CD4-positive, alpha-beta T cell treated with Interleukin-21 for 1 hour (primary cell): ENCODE measurements around the gene CCDC27.
"Not testable (repeated sequence)": the region's sequence is repeated elsewhere in the genome, so short reads cannot be mapped to it uniquely, and the experiment has no call there.

Experiments used
- DNase-seq: peaks from one replicate; pipeline ENCODE4 v3.0.0-alpha.2; 2020

Gene CCDC27

DNA sequence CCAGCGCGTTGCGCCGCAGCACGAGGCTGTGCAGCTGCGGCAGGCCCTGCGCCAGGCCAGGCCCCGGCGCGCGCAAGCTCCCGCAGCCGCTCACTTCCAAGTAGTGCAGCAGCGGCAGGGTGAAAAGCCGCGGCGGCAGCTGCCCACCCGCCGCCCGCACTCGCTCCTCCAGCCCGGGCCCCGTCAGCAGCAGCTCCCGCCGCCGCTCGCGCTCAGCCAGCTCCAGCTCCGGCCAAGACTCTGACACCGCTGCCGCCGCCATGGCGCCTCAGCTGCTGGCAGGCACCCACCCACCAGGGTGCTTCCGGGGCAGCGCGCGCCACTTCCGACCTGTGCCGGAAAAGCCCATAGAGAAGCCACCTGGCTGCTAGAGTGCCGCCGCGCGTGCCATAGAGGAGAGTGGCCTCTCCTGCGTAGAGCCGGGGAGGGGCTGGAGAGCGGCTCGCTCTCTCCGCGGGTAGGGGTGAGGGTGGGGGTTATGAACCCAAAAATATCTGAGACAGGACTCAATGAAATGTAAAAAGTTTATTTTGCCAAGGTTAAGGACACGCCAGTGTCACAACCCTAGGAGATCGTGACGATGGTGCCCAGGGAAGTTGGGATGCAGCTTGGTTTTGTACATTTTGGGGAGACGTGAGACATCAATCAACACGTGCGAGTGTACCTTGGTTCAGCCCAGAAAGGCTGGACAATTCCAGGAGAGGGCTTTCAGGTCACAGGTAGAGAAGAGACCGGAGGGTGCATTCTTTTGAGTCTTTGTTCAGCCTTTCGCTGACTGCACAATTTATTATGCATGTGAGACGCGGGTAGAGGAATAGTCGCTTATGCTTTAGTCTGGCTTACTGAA, 44.2 kb downstream of the CCDC27 start, which contains the start of gene LRRC47:
LRRC47 (minus strand) TSS at position 284 of the 847 bp plus-strand sequence; CDS start at position 262, 22 bp downstream.
- DNase-seq: peak; percentile 95

DNA sequence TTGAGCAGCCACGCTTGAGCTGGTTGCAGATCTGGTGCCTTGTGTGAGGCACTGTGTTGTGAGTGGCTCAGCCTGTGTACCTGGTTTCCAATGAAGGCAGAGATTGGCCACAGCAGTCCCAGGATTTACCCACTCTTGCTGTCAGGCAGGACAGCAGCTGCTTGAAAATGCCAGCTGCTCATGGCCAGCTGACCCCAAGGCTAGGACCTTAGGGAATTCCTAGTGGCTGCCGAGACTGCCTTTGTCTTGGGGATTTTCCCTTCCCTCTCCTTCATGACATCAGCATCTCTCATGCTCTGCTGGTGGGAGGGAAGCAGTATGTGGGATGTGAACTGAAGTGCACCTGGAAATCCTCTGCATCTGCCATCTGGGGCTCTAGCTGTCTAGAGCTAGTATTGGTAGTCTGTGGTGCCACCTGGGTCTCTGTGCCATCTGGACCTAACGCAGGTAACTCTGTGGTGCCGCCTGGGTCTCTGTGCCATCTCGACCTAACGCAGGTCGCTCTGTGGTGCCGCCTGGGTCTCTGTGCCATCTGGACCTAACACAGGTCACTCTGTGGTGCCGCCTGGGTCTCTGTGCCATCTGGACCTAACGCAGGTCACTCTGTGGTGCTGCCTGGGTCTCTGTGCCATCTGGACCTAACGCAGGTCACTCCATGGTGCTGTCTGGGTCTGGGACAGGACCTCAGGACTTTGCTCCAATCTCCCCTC, 47.9 kb downstream of the CCDC27 start:
- DNase-seq: no peak

DNA sequence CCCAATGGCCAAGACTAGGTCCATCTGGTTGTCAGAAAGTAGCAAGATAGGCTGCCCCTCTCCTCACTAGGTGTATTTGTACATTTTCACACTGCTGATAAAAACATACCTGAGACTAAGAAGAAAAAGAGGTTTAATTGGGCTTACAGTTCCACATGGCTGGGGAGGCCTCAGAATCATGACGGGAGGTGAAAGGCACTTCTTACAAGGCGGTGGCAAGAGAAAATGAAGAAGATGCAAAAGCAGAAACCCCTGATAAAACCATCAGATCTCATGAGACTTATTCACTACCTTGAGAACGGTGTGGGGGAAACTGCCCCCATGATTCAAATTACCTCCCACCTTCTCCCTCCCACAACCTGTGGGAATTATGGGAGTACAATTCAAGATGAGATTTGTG, 48.5 kb downstream of the CCDC27 start:
- not testable (repeated sequence) for DNase-seq

DNA sequence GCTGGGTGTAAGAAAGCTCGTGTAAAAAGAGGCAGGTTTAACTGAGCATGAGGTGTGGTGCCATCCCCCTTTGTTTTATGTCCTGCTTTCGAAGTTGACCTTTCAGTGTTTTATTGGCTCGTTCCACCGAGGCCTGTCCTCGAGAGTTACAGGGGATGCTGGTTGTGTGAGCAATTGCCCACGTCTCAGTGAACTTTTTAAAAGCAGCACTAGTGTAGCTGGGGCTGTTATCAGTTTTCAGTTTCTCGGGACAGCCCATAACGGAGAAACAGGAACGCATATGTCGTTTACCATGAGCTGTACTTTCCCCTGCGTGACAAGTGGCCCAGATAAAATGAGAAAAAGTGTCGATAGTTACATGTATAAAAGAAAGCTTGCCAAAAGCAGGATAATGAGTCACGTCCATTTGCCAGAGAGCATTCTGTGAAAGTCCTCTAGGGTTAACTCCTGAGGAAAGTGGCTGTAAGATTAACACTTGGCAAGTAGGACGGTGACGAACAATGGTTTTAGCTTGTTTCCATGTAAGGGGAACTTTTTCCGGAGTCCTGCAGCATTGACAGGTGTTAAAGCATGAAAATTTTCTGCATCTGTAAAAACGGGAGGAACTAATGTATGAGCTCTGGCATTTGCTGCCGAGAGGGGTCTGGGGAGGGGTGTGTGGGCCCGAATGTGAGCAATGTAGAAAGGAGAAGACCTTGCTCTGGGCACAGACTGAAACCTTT, 51.8 kb downstream of the CCDC27 start:
- no peak for DNase-seq

DNA sequence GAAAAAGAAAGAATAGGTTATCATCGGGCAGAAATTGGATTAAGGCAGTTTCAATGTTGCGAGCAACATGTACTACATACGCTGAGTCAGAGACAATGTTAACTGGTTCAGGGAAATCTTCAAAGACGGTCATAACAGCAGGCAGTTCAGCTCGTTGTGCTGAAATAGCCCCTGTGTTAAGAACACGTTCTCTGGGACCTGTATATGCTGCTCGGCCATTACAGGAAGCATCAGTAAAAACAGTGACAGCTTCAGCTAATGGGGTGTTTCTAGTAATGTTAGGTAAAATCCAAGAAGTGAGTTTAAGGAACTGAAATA, 52.3 kb downstream of the CCDC27 start:
- DNase-seq: not testable (repeated sequence)

DNA sequence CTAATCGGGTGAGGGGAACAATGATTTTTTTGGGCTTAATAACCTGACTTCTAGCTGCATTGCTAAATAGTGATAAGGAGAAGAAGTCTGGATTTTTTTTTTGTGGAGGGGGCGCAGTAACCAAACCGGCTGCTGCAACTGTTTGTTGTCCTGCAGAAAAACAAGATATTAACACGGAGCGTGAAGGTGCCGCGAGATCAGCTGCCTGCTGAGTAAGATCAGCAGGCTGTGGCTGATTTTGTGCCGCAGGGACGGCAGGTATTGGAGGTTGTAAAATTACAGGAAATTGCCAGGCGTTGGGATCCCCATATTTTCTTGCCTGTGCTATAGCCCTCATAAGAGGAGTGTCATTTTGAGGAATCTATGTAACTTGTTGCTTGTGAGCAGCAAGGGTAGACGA, 52.8 kb downstream of the CCDC27 start:
- DNase-seq: no peak

DNA sequence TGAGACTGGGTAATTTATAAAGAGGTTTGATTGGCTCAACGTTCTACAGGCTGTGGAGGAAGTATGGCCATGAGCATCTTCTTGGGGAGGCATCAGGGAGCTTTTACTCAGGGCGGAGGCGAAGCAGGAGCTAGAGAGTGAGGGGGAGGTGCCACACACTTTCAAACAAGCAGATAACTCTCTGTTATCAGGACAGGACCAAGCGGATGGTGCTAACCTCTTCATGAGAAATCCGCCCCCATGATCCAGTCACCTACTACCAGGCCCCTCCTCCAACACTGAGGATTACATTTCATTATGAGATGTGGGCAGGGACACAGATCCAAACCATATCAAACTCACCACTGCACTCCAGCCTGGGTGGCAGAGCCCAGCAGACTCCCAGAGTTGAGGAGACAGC, 55.5 kb downstream of the CCDC27 start:
- no peak for DNase-seq

DNA sequence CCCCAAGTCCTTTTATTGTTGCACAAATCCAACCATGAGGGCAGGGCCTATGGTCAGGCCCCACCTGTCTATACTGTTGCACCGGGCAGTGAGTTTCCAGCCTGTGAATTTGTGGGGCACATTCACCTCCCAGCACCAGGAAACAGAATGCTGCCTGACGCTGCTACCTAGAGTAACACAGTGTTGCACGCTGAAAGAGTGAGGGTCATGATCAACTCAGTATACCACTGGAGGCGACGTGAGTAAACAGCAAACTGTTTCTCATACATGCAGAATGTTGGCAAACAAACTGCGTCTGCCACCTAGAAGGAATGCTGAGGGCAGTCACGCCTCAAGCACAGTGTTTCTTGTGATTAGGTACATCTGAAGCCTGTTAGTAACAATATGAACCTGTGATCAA, 57.4 kb downstream of the CCDC27 start:
- no peak for DNase-seq

DNA sequence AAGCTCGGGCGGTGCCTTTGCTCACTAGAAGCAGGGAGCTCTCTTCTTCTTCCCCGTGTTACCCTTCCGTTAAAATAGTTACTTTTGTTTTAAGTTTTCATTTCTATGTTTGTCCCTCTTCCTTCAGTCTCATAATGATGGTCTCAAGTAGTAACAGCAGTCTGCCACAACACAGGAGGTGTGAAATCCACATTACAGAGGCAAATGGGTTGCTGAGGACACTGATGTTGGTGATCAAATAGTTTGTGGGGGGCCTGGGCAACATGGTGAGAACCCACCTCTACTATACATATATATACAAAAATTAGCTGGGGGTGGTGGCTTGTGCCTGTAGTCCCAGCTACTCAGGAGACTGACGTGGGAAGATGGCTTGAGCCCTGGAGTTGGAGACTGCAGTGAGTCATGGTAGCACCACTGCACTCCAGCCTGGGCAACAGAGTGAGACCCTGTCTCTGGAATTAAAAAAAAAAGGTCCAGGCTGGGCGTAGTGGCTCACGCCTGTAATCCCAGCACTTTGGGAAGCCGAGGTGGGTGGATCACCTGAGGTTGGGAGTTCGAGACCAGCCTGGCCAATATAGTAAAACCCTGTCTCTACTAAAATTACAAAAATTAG, 58.0 kb downstream of the CCDC27 start:
- peak; percentile 18 for DNase-seq

DNA sequence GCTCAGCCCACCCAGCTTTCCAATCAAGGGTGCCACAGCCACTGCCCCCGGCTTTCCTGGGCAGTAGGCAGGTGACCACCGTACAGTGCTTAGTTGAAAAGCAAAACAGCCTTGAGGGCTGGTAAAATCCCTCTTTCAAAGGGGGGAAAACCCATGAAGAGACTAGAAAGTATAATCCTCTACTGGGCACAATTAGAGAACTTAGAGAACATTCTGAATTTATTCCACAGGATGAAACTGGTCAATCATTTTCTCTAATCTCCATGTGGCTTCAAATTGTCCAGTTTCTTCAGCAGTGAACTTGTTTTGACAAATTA, 59.3 kb downstream of the CCDC27 start:
- DNase-seq: no peak

DNA sequence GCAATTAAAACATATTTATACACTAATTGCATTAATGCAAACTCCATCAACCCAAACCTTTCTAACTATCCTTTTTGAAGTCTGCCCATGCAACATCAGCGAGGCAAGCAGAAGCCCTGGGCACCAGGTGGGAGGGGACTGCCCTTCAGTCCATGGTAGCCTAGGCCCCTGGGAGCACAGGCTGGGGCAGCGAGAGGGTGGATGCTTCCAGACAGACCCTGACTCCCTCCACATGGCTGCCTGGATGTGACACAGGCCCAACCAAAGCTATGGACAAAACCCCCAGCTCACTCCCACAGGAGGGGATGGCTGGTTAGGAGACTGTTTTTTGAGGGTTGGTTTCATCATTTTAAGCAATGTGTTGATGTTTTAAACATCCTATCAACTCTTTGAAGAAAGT, 61.8 kb downstream of the CCDC27 start:
- no peak for DNase-seq

DNA sequence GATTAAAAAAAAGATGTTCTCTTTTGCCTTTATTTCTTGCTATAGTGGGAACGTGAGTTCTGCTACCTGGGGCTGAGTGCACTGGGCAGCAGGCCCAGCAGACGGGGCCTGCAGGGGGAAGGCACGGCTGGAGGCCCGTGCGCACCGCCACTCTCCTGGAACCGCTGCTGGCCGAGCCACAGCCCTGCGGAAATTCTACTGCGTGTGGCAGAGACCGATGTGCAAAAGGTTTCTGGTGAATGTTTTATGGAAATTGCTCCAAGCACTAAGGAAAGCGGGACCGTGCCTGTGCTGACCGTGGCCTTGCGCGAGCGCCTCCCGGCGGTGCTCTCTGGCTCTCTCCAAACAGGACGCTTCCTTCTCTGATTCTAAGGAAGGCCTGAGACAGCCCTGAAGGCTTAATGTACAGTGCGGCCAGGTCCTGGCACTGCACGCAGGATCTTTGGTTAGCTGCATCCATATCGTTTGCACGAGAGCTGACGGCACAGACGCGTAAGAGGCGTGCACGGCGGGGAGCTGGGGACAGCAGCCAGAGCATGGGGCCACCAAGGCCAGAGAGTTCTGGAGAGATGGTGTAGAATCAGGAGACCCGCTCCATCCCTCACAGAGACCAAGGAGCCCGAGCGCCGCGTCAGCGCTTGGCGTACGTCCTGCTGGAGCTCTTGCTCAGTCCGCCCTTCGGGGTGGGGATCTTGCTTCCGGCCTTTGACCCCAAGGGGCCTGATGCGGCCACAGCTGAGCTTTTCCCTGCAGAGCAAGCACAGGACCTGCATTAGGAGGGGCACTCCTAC, 62.7 kb downstream of the CCDC27 start:
- DNase-seq: no peak

DNA sequence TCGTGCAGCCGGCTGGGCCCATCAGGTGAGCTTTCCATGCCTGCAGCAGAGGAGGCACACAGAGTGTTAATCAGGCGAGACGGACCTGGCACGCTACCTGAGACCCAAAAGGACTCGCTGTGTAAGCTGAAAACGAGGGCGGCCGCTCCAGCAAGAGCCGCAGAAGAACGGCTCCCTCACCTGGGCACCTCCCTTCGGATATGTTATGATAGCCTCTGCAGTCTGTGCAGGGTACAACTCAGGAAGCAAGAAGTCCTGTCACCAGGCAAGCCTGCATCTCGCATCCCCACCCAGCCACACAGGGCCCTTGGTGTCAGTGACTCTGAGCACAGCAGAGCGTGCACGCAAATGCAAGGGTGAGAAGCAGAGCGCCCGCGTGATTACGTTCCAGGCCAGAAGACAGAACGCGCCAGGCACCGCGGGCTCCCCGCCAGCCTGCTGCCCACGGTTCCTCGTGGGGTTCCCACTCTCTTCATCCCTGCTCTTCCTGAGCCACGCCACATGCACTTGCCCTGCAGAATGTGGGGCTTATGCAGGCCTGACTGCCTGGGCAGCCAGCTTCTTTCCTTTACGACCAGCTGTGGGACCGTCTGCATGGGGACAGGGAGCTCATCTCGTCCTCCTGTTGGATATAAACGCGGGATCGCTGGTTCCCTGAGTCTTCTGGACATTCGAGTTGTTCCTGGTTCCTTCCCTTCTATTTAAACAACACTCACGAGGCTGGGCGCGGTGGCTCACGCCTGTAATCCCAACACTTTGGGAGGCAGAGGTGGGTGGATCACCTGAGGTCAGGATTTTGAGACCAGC, 64.3 kb downstream of the CCDC27 start:
- no peak for DNase-seq

DNA sequence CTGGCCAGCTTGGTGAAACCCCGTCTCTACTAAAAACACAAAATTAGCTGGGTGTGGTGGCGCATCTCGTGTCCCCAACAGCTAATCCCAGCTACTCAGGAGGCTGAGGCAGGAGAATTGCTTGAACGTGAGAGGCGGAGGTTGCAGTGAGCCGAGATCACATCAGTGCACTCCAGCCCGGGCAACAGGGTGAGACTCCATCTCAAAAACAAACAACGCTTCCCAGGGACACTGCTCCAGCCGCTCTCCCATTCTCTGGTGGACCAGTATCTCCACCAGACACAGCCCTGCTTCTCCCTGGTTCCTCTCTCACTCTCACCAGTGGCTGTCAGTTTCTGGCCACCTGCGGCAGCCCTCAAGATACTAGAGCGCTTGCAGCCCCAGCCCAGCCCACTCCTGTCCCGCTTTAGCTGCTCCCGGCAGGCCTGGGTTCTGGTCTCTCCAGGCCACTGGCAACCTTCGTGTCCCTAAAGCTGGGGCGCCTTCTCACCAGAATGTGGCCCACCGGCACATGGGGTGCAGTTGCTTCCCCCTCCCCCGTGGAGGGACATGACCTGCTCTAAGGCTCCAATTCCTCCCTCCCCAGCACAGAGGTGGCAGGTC, 65.0 kb downstream of the CCDC27 start:
- DNase-seq: no peak

DNA sequence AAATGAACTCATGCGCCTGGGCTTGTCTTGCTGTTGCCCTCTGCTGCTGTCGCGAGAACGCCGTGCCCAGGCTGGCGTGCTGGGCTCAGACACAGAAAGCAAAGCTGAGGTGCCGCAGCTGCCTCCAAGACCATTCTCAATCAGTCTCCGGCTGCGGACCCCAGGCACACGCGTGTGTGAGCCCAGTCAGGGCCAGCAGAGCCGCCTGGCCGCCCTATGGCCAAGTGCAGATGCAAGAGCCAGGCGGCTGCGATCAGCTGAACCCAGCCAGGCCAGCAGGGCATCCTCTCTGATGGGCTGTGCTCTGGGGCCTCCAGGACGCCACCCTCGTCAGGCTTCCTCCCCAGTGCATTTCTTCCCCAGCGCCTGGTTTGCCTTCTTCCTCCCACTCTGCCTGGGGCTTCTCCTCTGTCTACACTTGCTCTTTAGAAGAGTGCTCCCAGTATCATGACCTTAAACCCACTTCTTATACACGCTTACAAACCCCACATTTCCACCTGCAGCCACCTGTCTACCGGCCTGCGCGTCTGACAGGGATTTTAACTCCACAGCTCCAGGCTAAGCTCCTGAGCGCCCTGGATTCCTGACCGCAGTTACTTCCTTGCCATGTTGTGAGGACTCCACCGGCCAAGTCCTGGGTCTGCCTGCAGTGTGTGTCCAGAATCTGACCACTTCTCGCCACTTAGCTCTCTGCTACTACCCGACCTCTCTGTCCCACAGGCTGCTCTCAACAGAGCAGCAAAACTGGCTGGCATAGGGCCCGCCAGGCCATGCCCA, 65.8 kb downstream of the CCDC27 start:
- DNase-seq: no peak

DNA sequence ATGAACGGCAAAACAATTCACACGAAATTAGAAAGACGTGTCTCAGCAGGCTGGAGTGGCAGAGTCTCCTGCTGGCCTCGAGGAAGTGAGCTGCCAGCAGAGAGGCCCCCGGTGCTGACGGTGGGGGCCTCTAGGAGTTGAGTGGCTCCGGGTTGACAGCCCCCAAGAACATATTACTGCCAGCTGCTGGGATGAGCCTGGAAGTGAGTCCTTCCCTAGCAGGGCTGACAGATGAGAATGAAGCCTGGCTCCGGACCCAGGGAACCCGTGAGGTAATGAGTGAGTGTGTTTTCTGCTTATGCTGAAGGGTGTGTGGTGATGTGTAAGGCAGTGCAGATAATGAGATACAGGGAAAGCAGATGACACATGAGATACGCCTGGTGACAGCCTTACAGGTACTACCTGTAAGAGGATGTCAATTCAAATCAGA, 67.5 kb downstream of the CCDC27 start:
- no peak for DNase-seq

DNA sequence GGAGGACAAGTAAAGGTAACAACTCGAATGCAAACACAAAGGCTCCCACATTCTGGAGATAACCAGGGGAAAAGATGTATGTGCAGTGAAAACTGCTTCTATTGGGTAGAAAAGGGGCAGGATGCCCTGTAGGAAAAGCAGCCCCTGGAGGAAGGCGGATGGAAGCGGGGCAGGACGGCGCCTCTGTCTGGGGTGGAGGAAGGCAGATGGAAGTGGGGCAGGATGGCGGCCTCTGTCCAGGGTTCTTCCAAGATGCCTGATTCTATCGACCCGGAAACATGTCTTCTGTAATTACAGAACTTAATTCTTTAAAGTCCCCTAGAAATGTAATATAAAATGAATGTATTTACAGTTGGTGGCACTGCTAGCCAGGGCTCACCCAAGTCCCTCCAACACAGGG, 68.1 kb downstream of the CCDC27 start:
- no peak for DNase-seq

DNA sequence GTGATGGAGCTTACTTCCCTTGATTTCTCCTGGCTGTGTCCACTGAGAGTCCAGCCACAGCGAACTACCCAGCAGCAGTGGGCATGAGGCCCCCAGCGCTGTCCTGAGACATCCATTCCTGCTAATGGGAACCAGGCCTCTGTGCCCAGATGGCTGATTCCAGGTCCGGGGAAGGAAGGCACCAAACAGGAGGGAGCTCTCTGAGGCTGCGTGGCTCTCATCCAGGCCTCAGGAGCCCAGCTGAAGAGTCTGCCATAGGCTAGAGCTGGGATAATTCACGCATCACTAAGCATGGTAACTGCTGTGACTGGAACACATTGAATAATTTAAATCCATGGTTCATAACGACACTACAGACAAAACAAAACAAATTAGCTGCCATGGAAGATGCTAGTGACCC, 68.8 kb downstream of the CCDC27 start:
- no peak for DNase-seq
